Measurements from ENCODE around the gene ADAMTS16.

Gene ADAMTS16

DNA sequence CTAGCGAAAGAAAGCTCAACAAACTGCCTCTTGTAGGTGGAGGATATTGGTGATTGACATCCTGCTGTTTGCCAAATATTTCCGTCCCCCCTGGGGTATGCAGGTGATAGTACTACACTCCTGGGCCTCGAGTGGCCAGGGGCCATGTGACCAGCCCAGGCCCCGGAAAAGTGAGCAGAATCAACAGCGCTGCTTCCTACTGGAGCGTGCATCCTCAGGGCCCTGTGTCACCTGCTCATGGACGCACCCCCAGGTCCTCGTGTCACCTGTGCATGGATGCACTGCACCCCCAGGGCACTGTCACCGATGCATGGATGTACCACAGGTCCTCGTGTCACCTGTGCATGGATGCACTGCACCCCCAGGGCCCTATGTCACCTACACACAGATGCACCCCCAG is 43.8 kb downstream of the ADAMTS16 start:
- no peak for DNase-seq

DNA sequence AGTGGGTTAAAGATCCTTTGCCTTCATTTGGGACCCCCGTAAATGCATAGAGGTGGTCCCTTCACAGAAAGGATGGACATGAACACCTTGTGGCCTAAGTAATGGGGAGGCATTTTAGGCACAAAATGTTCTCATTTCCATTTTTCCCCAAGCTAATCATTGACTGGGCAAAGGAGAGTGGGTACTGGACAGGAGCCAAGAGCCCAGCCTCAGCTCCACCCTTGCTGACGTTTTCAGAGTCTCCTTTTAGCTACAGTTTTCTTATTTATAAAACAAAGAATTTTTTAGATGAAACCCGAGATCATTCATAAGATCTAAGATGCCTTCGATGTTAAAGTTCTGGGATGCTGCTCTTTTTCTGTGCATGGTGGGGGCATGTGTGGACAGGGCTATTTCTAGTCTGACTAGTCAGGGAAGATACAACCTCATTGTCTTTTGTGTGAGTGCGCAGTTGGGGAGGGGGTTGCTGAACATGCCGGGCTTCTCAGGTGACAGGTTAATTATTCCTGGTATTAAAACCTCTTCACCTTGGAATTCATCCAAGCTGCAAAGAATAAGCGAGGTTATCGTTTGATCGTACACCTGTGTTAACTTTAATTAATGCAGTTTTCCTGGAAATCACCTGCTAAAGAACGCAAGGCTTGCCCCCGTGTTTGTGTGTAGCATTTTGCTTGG is 48.4 kb downstream of the ADAMTS16 start:
- no peak for DNase-seq

DNA sequence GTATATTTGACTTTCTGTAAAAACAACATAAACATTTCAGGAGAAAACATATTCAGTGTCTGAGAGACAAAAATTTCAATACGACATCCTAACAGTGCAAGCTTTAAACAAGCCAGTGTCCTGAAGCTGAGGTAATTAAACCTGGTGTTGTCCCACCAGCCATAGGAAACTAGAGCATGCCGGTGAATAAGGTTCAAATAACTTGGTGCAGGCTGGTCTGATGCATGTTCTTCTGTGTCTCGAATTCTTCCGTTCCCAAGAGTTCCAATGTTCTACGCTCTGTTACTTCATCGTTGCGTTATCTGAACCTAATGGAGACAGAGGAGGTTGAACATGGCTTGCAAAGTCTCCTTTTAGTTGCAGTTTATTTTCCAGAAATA is 48.9 kb downstream of the ADAMTS16 start:
- DNase-seq: no peak

DNA sequence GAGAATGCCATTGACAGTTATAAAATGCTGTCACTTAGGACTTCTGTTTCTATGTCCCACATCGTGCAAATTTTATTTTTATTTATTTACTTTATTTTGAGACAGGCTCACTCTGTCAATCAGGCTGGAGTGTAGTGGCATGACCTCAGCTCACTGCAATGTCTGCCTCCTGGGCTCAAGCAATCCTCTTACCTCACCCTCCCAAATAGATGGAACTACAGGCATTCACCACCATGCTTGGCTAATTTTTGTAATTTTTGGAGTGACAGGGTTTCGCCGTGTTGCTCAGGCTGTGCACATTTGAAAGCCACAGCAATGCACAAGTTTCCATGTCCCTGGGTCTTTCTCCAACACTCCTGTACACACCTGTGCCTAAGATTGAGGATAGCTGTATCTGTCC is 51.8 kb downstream of the ADAMTS16 start:
- no peak for DNase-seq

DNA sequence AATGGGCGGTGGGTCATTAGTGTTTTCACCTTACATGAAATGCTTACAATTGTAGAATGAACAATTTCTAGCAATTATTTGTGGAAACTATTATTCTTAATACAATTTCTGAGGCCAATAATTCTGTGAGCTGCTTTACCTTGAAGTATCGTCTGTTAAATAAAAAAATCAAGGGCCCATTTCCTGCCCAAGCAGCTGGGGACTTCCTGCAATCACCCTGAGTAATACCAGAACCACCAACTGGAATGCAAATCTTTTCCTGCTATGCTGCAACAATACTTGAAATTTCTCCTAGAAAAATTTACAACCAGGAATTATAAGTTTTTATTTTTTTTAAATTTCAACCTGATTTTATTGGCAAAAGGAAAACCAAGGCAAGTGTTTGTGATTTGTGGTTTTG is 52.6 kb downstream of the ADAMTS16 start:
- no peak for DNase-seq

DNA sequence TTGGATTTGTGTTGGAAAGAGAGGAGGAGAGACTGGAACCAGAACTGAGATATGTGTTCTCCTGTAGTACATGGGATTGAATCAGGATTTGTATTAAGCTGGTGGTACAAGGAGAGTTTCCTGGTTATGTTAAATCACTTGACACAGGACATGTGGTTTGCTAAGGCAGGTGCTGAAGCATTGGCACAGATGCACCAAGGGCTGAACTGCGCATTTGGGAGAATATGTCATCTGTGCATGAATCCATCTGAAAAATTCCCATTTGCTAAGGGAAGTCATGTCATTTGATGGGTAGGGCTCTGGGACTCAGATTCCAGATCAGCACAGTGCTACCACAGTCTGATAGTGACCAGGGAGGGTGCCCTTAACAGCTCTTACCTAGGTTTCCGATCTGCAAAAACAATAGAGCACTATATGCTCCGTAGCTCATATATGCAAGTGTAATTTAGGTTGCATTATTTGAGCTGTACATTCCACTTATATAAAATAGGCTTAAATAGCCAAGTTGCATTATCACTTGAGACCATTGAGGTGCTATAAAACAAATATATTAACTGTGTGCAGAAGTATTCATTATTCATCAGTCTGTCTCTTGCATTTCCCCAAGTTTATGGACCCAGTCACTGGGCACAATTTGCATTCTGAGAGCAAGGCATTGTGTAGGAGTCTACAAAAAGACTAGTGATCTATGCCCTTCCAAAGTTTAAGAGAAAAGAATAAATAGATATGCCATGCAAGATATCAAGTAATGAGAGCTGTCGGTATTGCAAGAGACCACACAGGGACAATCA is 55.2 kb downstream of the ADAMTS16 start:
- DNase-seq: no peak

DNA sequence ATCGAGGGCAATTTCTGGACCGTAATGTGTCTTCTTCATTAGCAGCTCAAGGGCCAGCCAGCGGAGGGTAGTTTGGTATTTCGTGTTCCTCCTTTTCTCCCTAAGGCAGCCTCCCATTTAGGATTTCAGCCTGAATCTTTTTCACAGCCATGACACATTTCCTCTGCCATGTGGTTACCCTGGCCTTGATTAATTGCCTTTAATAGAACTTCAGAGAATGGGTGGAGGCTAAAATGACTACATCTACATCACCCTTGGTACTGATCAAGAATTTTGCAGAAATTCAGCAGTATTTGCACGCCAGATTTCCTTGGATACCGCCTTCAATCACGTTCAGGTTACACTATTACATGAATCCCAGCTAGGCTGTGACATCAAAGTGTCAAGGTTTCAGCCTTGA is 58.0 kb downstream of the ADAMTS16 start:
- DNase-seq: no peak

DNA sequence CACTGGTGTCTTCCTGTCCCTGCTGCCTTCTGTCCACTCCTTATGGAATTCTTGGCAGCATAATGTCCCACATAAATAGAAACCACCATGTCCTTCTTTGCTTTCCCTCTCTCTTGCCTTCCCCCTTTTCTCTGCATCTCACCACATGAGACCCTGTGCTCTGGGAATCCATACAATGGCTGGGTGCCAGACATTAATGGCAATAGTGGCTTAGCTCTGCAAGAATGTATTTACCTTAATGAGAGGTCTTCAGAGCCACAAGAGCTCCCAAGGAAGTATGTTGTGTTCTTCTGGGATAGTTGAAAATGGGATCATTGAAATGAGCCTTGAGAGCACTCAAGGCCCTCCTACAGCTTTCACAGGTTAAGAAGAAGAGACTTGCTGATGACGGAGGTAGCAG is 58.7 kb downstream of the ADAMTS16 start:
- DNase-seq: no peak

DNA sequence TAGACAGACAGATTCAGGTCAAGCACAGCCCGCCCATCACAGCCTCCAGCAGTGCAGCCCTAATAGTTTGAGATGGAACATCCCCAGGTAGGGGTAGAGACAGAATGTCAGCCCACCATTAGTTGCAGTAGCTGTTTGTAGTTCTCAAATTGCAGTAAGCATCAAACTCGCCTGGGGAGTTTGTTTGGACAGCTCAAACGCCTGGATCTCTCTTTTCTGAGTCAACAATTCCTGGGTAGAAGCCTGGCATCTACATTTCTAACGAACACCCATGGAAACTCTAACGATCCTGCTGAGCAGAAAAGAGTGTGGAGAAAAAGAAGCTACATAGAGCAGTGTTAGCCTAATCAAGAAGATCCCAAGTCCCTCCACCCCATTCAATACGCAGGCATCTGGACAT is 59.4 kb downstream of the ADAMTS16 start:
- no peak for DNase-seq

DNA sequence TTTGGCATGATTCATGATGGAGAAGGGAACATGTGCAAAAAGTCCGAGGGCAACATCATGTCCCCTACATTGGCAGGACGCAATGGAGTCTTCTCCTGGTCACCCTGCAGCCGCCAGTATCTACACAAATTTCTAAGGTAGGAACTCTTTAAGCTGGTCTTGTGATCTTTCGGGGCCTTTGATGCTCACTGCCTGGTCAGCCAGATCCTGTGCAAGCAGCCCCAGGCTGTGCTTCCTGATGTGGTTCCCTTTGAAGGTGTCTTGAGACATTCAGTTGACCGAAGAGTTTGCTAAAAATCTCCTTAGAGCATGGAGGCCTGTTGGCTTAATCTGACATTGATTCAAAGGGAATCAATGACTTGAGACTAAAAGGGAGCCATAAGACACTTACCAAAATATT is 60.0 kb downstream of the ADAMTS16 start:
- no peak for DNase-seq

DNA sequence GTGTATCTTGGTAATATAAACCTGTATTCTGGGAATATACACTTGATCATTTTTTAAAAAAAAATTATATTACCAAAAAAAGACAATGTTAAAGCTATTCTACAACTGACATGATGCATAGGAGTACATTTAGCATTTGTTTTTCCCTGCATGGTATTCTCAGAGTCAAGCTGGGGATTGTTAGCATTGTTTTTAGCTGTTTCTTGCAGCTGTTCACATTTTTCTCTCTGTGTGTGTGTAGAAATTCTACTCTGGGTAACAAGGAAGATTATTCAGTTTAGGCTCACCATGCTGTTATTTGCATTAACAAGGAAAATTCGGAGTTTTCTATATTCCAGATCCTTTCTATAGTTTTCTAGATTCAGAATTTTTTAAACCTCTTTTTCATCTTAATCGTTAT is 62.2 kb downstream of the ADAMTS16 start:
- no peak for DNase-seq

DNA sequence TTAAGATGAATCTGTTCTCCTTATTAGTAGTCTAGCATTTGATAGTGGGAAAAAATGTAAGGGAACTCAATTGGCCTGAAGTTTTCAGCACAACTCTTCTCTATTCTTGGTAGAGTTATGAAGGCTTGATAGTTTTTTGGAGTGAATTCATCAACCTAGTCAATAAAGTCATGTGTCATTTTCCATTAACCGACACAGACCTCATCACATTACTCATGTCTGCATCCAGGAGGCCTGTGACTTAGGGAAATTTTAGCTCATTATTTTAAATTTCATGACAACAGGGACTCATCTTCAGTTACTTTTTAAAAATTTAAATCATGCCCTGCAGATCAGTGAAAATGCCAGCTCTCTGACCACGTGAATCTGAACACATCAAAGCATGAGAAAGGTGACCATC is 63.3 kb downstream of the ADAMTS16 start:
- no peak for DNase-seq

DNA sequence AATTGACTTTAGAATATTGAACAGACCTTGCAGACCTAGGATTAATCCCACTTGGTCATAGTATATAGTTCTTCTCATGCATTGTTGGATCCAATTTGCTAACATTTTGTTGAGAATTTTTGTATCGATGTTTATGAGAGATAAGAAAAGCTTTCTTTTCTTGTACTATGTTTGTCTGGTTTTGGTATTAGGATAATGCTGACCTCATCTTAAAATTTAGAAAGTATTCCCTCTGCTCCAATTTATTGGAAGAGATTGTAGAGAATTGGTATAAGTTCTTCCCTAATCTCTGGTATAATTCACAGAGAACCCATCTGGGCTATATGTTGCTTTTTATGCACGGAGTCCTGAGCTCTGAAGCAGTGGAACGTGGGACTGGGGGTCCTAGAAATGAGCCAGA is 67.7 kb downstream of the ADAMTS16 start:
- no peak for DNase-seq

DNA sequence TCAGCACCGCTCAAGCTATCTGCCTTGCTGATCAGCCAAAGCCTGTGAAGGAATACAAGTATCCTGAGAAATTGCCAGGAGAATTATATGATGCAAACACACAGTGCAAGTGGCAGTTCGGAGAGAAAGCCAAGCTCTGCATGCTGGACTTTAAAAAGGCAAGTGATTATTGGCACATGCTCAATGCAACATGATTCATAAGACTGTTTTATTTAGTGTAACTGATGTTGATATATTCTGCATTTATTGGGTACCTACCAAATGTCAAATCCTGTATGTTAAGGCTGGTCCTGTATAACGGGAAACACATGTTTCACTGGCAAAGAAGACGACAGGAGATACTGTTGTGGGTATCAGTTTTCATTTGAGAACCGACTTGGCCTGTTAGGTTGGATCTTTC is 69.0 kb downstream of the ADAMTS16 start:
- DNase-seq: no peak

DNA sequence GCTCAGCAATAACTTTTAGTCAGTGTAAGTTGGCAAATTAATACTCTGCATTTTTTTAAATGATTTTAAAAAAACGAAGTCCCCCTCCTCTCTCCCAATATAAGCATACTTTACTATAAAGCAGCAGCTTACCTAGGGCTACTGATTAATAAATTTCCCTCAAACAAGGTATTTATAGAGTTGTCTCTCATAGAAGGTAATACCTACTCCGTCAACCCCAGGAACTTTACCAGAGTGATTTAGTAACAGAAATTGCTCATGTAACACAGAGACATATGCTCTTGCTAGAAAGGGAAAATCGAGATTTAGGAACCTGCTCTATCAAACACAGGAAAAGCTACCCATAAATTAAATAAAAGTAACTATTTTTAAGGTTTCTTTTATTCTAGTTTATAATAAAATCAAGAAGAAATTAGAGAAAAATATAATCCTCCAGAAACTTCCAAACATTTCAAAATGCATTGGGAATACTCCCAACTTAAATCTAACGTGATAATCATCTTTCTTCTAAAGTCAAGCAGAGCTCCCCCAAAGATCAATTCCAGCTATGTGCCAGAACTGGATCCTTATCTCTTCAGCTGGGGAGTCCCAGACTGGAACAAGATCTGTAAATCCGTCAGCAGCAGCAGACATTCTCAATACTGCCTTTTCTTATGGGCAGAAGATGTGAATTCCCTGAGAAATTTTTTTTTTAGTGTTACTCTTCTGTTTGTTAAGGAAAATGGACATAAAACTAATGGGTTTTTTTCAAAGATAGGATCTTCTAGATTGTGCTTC is 69.6 kb downstream of the ADAMTS16 start:
- no peak for DNase-seq

DNA sequence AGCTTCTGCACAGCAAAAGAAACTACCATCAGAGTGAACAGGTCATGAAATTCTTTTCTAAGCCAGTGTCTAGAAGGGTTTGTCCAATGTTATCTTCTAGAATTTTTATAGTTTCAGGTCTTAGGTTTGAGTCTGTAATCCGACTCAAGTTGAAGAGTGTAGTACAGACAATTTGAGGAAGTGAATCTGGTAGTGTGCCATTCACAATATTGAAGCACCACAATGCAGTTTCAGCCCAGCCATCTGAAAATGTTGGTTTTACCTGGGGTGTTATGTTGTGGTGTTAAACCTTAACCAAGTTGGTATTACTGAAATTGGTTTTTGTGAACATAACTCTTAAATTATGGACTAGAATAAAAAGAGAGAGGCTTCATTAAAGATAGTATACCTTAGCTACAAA is 77.2 kb downstream of the ADAMTS16 start:
- DNase-seq: no peak

DNA sequence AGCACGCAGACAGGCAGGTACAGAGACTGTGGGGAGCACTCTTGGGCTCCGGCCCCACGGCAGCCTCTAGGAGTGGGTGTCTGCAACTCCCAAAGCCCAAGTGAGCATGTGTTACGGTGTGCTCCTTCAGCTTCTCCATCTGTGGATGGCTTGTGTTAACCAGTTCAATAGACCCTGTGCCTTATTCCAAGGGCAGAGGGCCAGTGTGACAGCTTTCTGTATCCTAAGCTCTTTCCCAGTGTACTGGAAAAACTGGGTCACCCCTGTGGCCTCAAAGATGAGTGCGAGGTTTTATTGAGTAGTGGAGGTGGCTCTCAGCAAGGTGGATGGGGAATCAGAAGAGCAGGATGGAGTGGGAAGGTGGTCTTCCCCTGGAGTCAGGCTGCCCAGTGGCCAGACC is 78.3 kb downstream of the ADAMTS16 start:
- no peak for DNase-seq

DNA sequence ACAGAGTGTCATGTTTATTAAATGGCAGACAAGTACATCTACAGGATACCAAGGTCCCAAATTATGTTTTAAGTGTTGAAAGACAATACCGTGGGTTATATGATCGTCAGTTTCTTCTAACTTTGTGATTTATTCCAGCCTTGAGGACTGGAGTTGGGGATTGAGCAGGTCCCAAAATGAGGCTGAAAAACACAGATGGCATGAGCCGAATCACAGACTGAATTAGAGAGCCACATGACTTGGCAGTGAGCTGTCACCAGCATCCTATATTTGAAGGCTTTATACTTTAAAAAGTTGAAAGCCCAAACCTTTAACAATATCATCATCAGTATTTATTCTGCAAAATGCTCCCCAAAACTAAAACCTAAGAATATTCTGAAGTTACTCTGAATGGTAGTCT is 79.4 kb downstream of the ADAMTS16 start:
- no peak for DNase-seq

DNA sequence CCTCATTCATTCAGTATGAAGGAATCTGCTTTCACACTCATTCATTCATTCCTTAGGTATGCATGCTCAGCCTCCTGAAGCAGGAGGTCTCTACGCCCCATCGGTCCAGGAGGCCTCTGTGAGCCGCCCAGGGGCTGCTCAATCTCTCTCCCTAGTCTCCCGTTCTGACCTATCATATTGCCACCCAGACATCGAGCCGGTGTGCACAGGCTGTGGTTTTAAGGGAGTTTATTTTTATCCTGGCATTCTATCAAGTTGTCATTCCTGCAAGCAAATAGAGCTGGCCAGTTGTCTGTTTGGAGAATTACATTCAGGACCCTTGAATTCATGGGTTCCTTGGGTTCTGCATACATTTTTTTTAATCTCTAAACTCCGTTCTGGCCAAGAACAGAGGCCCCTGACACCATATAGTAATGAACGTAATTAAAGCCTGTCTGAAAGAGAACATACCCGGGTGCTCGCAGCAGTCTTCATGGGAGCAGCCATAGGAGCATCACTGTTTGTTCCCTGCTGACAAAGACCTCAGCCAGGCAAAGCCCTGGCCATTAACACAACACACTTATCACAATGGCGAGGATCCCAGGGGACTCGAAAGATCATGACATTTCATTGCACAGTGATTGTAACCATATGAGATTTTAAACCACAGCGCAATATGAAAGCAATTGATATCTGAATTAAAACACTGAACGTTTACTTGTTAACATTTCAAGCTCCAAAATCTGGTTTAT is 80.9 kb downstream of the ADAMTS16 start:
- DNase-seq: no peak

DNA sequence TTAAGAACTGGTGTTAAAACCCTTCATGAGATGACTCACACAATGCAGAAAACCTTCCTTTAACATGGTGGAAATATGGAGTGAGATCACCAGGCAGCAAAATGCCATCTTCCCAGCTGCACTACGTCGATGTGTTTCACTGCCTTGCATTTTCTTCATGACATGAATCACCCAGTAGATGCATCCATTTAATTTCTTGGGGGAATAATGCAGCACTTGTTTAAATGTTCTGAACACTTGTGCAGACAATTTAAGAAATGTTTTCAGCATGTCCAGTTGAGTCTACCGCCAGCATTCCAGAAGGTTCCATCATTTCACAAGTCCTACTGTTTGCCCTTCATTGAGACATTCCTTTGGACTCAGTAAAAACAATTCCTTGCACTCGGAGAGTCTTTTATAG is 81.6 kb downstream of the ADAMTS16 start:
- no peak for DNase-seq

DNA sequence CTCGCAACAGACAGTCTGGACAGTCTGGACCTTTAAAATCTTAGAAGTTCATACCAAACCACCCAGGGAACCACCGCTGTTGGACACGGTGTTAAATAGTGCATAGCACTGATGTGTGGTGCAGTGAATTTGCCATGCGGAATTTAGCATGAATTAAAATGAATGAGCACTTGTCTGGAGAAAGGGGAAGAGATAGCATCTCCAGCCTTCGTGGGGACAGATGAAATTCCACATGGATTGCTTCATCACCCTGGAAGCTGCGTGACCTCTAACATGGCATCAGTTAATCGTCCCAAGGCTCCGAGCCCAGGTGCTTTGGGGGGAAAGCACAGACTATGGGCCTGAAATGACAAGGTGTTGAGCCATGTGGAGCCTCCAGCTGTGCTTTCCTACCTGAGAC is 91.4 kb downstream of the ADAMTS16 start:
- DNase-seq: no peak

DNA sequence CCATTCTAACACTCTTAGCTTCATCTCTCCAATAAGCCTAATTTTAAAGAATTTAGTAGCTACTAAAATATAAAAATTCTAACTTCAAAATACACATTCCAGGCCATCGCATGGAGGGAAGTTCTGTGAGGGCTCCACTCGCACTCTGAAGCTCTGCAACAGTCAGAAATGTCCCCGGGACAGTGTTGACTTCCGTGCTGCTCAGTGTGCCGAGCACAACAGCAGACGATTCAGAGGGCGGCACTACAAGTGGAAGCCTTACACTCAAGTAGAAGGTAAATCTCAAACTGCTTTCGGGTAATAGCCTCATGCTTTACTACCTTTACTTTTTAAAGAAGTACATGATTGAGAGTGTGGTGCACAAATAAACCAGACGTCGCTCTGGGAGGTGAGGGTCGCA is 94.8 kb downstream of the ADAMTS16 start:
- DNase-seq: no peak

DNA sequence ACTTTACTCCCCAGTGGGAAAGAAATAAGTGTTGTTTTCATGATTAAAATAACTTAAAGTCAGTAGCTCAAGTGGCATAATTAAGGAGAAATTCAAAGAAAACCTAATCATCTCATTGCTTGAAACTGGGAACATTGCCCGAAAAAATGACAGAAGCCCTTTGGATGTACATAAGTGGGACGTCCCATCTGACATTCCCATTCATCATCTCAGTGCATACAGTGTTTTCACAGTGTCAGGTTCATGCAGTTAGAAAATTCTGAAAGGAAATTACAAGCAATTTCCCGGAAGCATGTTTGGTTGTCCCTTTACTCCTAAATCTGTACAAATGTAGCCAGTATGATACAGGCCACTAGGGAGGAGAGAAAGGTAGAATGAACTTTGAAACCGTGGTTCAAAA is 95.6 kb downstream of the ADAMTS16 start:
- no peak for DNase-seq
